Trophoblast cell (in vitro differentiated cells and primary cell): ENCODE measurements around the gene POU6F2.

Experiments used
- DNase-seq, 2 donors: peaks; one replicate each; pipeline ENCODE4 v3.0.0-alpha.2; 2016
- H2AFZ ChIP-seq: 2 replicates; pipeline ENCODE4 v1.6.1; 2013; ENCODE audit warnings: low read length, moderate library complexity, mild to moderate bottlenecking; ENCODE audit not compliant: insufficient read depth, poor library complexity
- H2AK5ac ChIP-seq: 2 replicates; pipeline ENCODE4 v1.6.1; 2013; ENCODE audit warnings: mild to moderate bottlenecking, low read length
- H2BK120ac ChIP-seq: 2 replicates; pipeline ENCODE4 v1.6.1; 2013; ENCODE audit warnings: low read length, mild to moderate bottlenecking, moderate library complexity; ENCODE audit not compliant: insufficient read depth, poor library complexity
- H2BK12ac ChIP-seq: 2 replicates; pipeline ENCODE4 v1.6.1; 2013; ENCODE audit warnings: mild to moderate bottlenecking, low read length, moderate library complexity
- H2BK5ac ChIP-seq: 2 replicates; pipeline ENCODE4 v1.6.1; 2013; ENCODE audit warnings: low read length, low read depth, moderate library complexity, mild to moderate bottlenecking; ENCODE audit not compliant: poor library complexity
- H3K14ac ChIP-seq: 2 replicates; pipeline ENCODE4 v1.6.1; 2013; ENCODE audit warnings: mild to moderate bottlenecking, low read length
- H3K18ac ChIP-seq: 2 replicates; pipeline ENCODE4 v1.6.1; 2013; ENCODE audit warnings: mild to moderate bottlenecking, low read length
- H3K23ac ChIP-seq: 2 replicates; pipeline ENCODE4 v1.6.1; 2013; ENCODE audit warnings: low read length
- H3K27ac ChIP-seq: 2 replicates; pipeline ENCODE4 v1.5.1; 2013; ENCODE audit warnings: low read depth, mild to moderate bottlenecking, inconsistent platforms, low read length, moderate library complexity
- H3K27me3 ChIP-seq: 2 replicates; pipeline ENCODE4 v1.6.1; 2013; ENCODE audit warnings: inconsistent platforms, mild to moderate bottlenecking, low read length, moderate library complexity; ENCODE audit not compliant: insufficient read depth
- H3K36me3 ChIP-seq, 2 experiments: 1 replicate in 1 of 2; 2 replicates in 1 of 2; pipeline ENCODE4 v1.6.1; 2013; ENCODE audit warnings: low read length in 2 of 2, mild to moderate bottlenecking in 2 of 2, moderate library complexity in 1 of 2; ENCODE audit not compliant: insufficient read depth in 2 of 2, control insufficient read depth in 1 of 2
- H3K4ac ChIP-seq: 2 replicates; pipeline ENCODE4 v1.6.1; 2013; ENCODE audit warnings: low read depth, mild to moderate bottlenecking, low read length, moderate library complexity
- H3K4me1 ChIP-seq, 2 experiments: 1 replicate in 1 of 2; 2 replicates in 1 of 2; pipeline ENCODE4 v1.6.1; 2013; ENCODE audit warnings: low read length in 2 of 2, mild to moderate bottlenecking in 2 of 2, moderate library complexity in 1 of 2; ENCODE audit not compliant: insufficient read depth in 2 of 2, control insufficient read depth in 1 of 2
- H3K4me2 ChIP-seq: 2 replicates; pipeline ENCODE4 v1.6.1; 2013; ENCODE audit warnings: inconsistent platforms, mild to moderate bottlenecking, low read length, moderate library complexity
- H3K4me3 ChIP-seq: 2 replicates; pipeline ENCODE4 v1.5.1; 2013; ENCODE audit warnings: mild to moderate bottlenecking, low read depth, low read length, inconsistent platforms
- H3K79me1 ChIP-seq: one replicate; pipeline ENCODE4 v1.6.1; 2013; ENCODE audit warnings: low read length
- H3K79me2 ChIP-seq: 2 replicates; pipeline ENCODE4 v1.6.1; 2013; ENCODE audit warnings: low read length, mild to moderate bottlenecking; ENCODE audit not compliant: control insufficient read depth, insufficient read depth, poor library complexity
- H3K9ac ChIP-seq: 2 replicates; pipeline ENCODE4 v1.6.1; 2013; ENCODE audit warnings: mild to moderate bottlenecking, low read length
- H3K9me3 ChIP-seq: 2 replicates; pipeline ENCODE4 v1.6.1; 2013; ENCODE audit warnings: low read depth, mild to moderate bottlenecking, control low read depth, inconsistent platforms, low read length; ENCODE audit not compliant: insufficient read depth
- H4K12ac ChIP-seq: 2 replicates; pipeline ENCODE4 v1.6.1; 2013; ENCODE audit warnings: low read depth, mild to moderate bottlenecking, low read length, moderate library complexity
- H4K8ac ChIP-seq: 2 replicates; pipeline ENCODE4 v1.6.1; 2013; ENCODE audit warnings: low read depth, mild to moderate bottlenecking, low read length, moderate library complexity
- H4K91ac ChIP-seq: one replicate; pipeline ENCODE4 v1.6.1; 2013; ENCODE audit warnings: low read depth, mild to moderate bottlenecking, low read length, moderate library complexity
- WGBS: extraction: QIAGEN DNeasy Blood & Tissue Kit; methylation state at CpG from one replicate; pipeline ENCODE4 v1.1.7; 2013; ENCODE audit warnings: missing lambda C conversion rate; ENCODE audit not compliant: insufficient read length, insufficient coverage; ENCODE audit errors: extremely low coverage; 5-methylcytosine and 5-hydroxymethylcytosine counted together

POU6F2 gene

GRCh38 chr7:39434012-39434411 lies 456.3 kb downstream of the POU6F2 start:
- H3K18ac ChIP-seq = no peak overlapping the region
- H3K14ac ChIP-seq = no peak overlapping the region
- no peak overlapping the region for H2BK12ac ChIP-seq
- H3K79me2 ChIP-seq = no peaks in the 10 kb centered on the region
- no peaks in the 10 kb centered on the region for H3K79me1 ChIP-seq
- no peak overlapping the region for H2AFZ ChIP-seq
- no peak overlapping the region for H2AK5ac ChIP-seq
- H3K4ac ChIP-seq = no peak overlapping the region
- peaks cover 0 to 2% of the 10 kb centered on the region in 2 experiments for H3K4me1 ChIP-seq
- H4K91ac ChIP-seq = no peak overlapping the region
- no peak overlapping the region for H4K12ac ChIP-seq
- H3K27me3 ChIP-seq = no peaks in the 10 kb centered on the region
- no peak overlapping the region for H2BK5ac ChIP-seq
- no peak for DNase-seq
- H3K27ac ChIP-seq = no peak overlapping the region
- H3K4me2 ChIP-seq = no peak overlapping the region
- H2BK120ac ChIP-seq = no peak overlapping the region
- no peaks in the 10 kb centered on the region for H3K36me3 ChIP-seq
- no peak overlapping the region for H4K8ac ChIP-seq
- WGBS = no CpG with 5 or more reads among the region's 3 CpGs
- no peak overlapping the region for H3K9ac ChIP-seq
- H3K23ac ChIP-seq = no peak overlapping the region
- H3K4me3 ChIP-seq = no peak overlapping the region
- no peaks in the 10 kb centered on the region for H3K9me3 ChIP-seq

GRCh38 chr7:39446546-39446945 lies 468.8 kb downstream of the POU6F2 start:
- Histone ChIP-seq H2AFZ (no peak overlapping the region), H3K79me2 (no peaks in the 10 kb centered on the region), H2BK12ac (no peak overlapping the region), H3K27ac (no peak overlapping the region), H2BK120ac (no peak overlapping the region), H3K23ac (no peak overlapping the region), H2AK5ac (no peak overlapping the region), H3K4me2 (no peak overlapping the region), H3K18ac (no peak overlapping the region), H3K14ac (no peak overlapping the region), H2BK5ac (no peak overlapping the region), H3K9me3 (no peaks in the 10 kb centered on the region), H3K4me3 (no peak overlapping the region), H4K8ac (no peak overlapping the region), H3K79me1 (no peaks in the 10 kb centered on the region), H3K4ac (no peak overlapping the region), H3K27me3 (no peaks in the 10 kb centered on the region), H3K36me3 (no peaks in the 10 kb centered on the region), H4K91ac (no peak overlapping the region), H3K4me1 (no peaks in the 10 kb centered on the region), H4K12ac (no peak overlapping the region), H3K9ac (no peak overlapping the region)
- DNase-seq = no peak
- WGBS = no CpG with 5 or more reads among the region's 3 CpGs

- Histone ChIP-seq H3K27me3 (no peaks in the 10 kb centered on the region), H3K4me2 (no peak overlapping the region), H4K8ac (no peak overlapping the region), H3K79me2 (no peaks in the 10 kb centered on the region), H3K14ac (no peak overlapping the region), H2BK5ac (no peak overlapping the region), H4K12ac (no peak overlapping the region), H3K4ac (no peak overlapping the region), H2BK120ac (no peak overlapping the region), H3K27ac (no peak overlapping the region), H3K36me3 (no peaks in the 10 kb centered on the region), H3K23ac (no peak overlapping the region), H3K9ac (no peak overlapping the region), H2AFZ (no peak overlapping the region), H4K91ac (no peak overlapping the region), H3K9me3 (no peaks in the 10 kb centered on the region), H2BK12ac (no peak overlapping the region), H3K79me1 (no peaks in the 10 kb centered on the region), H3K4me3 (no peak overlapping the region), H3K4me1 (no peaks in the 10 kb centered on the region), H3K18ac (no peak overlapping the region), H2AK5ac (no peak overlapping the region)
- no peak for DNase-seq
- no CpG with 5 or more reads among the region's 3 CpGs for WGBS
Observed at GRCh38 chr7:39451901-39452300, 474.2 kb downstream of the POU6F2 start.

GRCh38 chr7:39453743-39454355 lies 476.1 kb downstream of the POU6F2 start:
- H3K79me1 ChIP-seq = no peaks in the 10 kb centered on the region
- no peaks in the 10 kb centered on the region for H3K79me2 ChIP-seq
- H3K9ac ChIP-seq = no peak overlapping the region
- H4K8ac ChIP-seq = no peak overlapping the region
- no peak overlapping the region for H2BK12ac ChIP-seq
- no peak overlapping the region for H3K23ac ChIP-seq
- no peak overlapping the region for H3K27ac ChIP-seq
- H3K9me3 ChIP-seq = no peaks in the 10 kb centered on the region
- H3K4me3 ChIP-seq = no peak overlapping the region
- H3K4me2 ChIP-seq = no peak overlapping the region
- H2AK5ac ChIP-seq = no peak overlapping the region
- H2BK5ac ChIP-seq = no peak overlapping the region
- no peak overlapping the region for H3K4ac ChIP-seq
- no peaks in the 10 kb centered on the region for H3K4me1 ChIP-seq
- H3K14ac ChIP-seq = no peak overlapping the region
- no peak overlapping the region for H4K12ac ChIP-seq
- H3K36me3 ChIP-seq = no peaks in the 10 kb centered on the region
- peak; percentile 42 to 72 for DNase-seq
- no CpG with 5 or more reads among the region's 5 CpGs for WGBS
- no peak overlapping the region for H4K91ac ChIP-seq
- H2AFZ ChIP-seq = no peak overlapping the region
- no peak overlapping the region for H2BK120ac ChIP-seq
- no peaks in the 10 kb centered on the region for H3K27me3 ChIP-seq
- H3K18ac ChIP-seq = no peak overlapping the region
